Kidney (tissue), 14 donors: ENCODE results near the gene BZW2. TPM values are rescaled to one million over a fixed set of nuclear protein-coding genes. Genes with fewer than 3 reads are reported as not detected.

Experiments
- DNase-seq, 5 donors: peaks; one replicate each; pipeline ENCODE4 v3.0.0-alpha.2; 2013 to 2020
- FAIRE-seq: peaks from 2 replicates; lab custom pipeline; 2012; peaks lifted over from hg19 to GRCh38; lab: Jason Lieb, UNC
- H3K27ac ChIP-seq, 2 donors: one replicate each; pipeline ENCODE4 v1.7.0; 2013; ENCODE audit warnings: low read depth in 2 of 2, low read length in 2 of 2, inconsistent platforms in 1 of 2
- H3K27me3 ChIP-seq: one replicate; pipeline ENCODE4 v1.7.1; 2013; ENCODE audit warnings: low read length, inconsistent platforms; ENCODE audit not compliant: control insufficient read depth, insufficient read depth
- H3K36me3 ChIP-seq, 3 donors: one replicate each; pipeline versions ENCODE4 v1.7.0 to v1.7.1; 2013; ENCODE audit warnings: low read length in 3 of 3, control low read depth in 1 of 3, inconsistent platforms in 1 of 3; ENCODE audit not compliant: insufficient read depth in 3 of 3, control insufficient read depth in 2 of 3
- H3K4me1 ChIP-seq, 3 donors: one replicate each; pipeline versions ENCODE4 v1.7.0 to v1.7.1; 2013; ENCODE audit warnings: low read length in 3 of 3, inconsistent platforms in 1 of 3, low read depth in 1 of 3; ENCODE audit not compliant: control insufficient read depth in 2 of 3, insufficient read depth in 2 of 3
- H3K4me3 ChIP-seq, 3 donors: one replicate each; pipeline versions ENCODE4 v1.7.0 to v1.8.1; 2013; ENCODE audit warnings: low read length in 3 of 3, control low read depth in 1 of 3, inconsistent platforms in 1 of 3
- H3K9ac ChIP-seq, 3 donors: one replicate each; pipeline versions ENCODE4 v1.7.0 to v1.7.1; 2013; ENCODE audit warnings: low read length in 3 of 3, control low read depth in 1 of 3, inconsistent platforms in 1 of 3
- H3K9me3 ChIP-seq, 3 donors: one replicate each; pipeline versions ENCODE4 v1.7.0 to v1.7.1; 2013; ENCODE audit warnings: low read length in 3 of 3, control low read depth in 1 of 3, inconsistent platforms in 1 of 3; ENCODE audit not compliant: control insufficient read depth in 2 of 3, insufficient read depth in 1 of 3
- intact Hi-C: fragments of 100-400 bp; cut with DNase I; formaldehyde crosslinking; loops from one replicate; pipeline ENCODE4 v1.11.1; 2022
- polyA plus RNA-seq: library from polyadenylated mRNA; stranded (reverse); fragments of 350-450 nt; fragmentation: Illumina TruSeq; extraction: RNeasy Lipid Tissue Mini Kit (QIAGEN cat#74804); gene quantifications from one replicate; pipeline ENCODE4 v1.2.3, GENCODE V29; 2014; ENCODE audit warnings: low read depth, low replicate concordance; ENCODE audit not compliant: insufficient read depth
- total RNA-seq: library from RNA; stranded (reverse); fragmentation: NEBNext Ultra II Directional; extraction: Animal tissue kit (Norgen Biotek cat#: 25700); gene quantifications from one replicate; pipeline ENCODE4 v1.2.1, GENCODE V29; 2021
- TF ChIP-seq, protein P1 (sequence below): IDR thresholded peaks from 3 replicates; pipeline ENCODE4 v1.5.1; 2012; ENCODE audit warnings: mild to moderate bottlenecking, moderate library complexity, borderline replicate concordance; ENCODE audit not compliant: insufficient read depth; ENCODE audit errors: extremely low read depth
- donor health status: control.
- donor health status: control.
- donor health status: control.
- donor health status: control.
- donor health status: control.
- donor health status: DM: yes; HTN: yes; CAD: no.
- donor health status: Normal renal cell carcinoma (clear cell type).

The BZW2 gene
- total and polyA plus RNA-seq, 2 donors from 2014 or later, result 24.8 to 49.1 TPM

DNA sequence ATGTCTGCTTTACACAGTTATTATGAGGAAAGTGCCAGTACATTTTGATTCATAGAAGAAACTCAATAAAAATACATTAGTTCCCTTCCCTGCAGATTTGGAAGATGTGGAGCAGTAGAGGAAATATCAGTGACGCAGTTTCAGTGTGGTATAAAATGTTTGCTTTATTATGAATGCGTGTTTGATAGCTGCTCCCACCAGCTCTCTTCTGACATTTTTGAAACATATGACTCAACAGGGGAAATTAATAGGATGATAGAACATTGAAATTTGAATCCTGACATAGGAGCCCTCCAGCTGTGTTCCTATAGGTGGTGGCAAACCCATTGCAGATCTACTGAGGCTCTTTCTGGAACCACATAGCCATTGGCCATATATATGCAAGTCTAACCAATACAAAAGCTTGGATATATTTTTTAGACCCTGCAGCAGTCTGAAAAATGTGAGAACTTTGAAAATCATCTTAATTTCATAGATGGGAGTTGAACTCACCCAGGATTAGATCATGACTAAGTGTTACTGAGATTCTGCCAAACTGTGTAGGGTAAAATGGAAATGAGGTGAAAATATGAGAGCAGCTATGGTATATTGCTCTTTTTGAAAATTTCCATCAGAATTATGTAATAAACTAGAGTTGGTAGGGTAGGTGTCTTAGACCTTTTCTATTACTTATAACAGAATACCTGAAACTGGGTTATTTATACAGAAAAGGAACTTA lies 47.8 kb downstream of the BZW2 start:
- H3K27me3 ChIP-seq, result no peaks in the 10 kb centered on the region
- H3K9me3 ChIP-seq, result no peaks in the 10 kb centered on the region
- no peak overlapping the region for H3K4me3 ChIP-seq
- TF ChIP-seq, protein P1, sequence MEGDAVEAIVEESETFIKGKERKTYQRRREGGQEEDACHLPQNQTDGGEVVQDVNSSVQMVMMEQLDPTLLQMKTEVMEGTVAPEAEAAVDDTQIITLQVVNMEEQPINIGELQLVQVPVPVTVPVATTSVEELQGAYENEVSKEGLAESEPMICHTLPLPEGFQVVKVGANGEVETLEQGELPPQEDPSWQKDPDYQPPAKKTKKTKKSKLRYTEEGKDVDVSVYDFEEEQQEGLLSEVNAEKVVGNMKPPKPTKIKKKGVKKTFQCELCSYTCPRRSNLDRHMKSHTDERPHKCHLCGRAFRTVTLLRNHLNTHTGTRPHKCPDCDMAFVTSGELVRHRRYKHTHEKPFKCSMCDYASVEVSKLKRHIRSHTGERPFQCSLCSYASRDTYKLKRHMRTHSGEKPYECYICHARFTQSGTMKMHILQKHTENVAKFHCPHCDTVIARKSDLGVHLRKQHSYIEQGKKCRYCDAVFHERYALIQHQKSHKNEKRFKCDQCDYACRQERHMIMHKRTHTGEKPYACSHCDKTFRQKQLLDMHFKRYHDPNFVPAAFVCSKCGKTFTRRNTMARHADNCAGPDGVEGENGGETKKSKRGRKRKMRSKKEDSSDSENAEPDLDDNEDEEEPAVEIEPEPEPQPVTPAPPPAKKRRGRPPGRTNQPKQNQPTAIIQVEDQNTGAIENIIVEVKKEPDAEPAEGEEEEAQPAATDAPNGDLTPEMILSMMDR, result no peak
- peaks cover 0 to 4% (median 4%) of the 10 kb centered on the region in 3 donors for H3K36me3 ChIP-seq
- DNase-seq (no peak), FAIRE-seq (no peak)
- H3K27ac ChIP-seq, result no peak overlapping the region
- no peaks in the 10 kb centered on the region for H3K4me1 ChIP-seq
- no peak overlapping the region for H3K9ac ChIP-seq
- intact Hi-C loops, result loop anchor here (10.0 kb wide), 1 partner anchor 221 kb away; no protein-coding TSS in a partner anchor

DNA sequence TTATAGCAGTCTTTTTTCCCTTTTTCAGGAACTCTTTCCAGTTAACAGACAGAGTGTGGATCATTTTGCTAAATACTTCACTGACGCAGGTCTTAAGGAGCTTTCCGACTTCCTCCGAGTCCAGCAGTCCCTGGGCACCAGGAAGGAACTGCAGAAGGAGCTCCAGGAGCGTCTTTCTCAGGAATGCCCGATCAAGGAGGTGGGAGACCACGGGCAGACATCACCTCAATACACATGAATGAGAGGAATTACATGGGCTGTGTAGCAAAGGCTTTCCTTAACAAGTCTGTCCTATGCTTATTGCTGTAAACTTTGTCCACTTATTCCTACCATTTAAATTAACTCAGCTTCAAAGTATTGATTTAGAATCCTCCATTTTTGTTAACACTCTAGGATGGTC lies 48.8 kb downstream of the BZW2 start:
- TF ChIP-seq, protein P1, result no peak
- Histone ChIP-seq H3K36me3 (peaks cover 4 to 5% (median 5%) of the 10 kb centered on the region in 3 donors), H3K27me3 (no peaks in the 10 kb centered on the region), H3K27ac (no peak overlapping the region), H3K4me1 (no peaks in the 10 kb centered on the region), H3K4me3 (no peak overlapping the region), H3K9me3 (no peaks in the 10 kb centered on the region), H3K9ac (no peak overlapping the region)
- FAIRE-seq (no peak), DNase-seq (no peak)
- intact Hi-C loops, result loop anchor here (10.0 kb wide), 1 partner anchor 220 kb away; no protein-coding TSS in a partner anchor

DNA sequence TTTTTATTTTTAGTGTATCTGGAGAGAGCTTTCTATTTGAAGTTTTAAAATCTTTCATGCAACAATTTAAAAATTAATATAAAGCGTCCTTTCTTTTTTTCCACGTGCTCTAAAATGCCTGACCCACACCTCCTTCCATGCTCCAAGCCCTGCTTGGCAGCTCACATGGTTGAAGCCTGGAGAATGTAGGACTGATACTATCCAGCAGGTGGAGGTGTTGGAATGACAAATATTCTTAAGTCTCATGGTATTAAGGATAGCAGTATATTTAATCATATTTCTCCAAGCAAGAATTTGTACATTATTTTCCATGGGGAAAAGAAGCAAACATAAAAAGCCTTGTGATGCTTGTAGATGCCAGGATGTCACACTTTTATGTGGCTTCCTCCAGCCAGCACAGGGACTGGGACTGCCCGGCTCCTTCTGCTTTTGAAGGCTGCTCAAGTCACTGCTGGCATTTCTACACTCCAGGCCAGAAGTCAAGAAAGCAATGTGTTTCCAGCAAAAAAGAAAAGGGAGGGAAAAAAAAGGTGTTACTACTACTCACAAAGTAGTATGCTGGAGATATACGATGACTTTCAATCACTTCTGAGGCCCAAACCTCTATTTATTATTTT lies 49.7 kb downstream of the BZW2 start:
- TF ChIP-seq, protein P1, result peak; percentile 39
- H3K27me3 ChIP-seq, result no peaks in the 10 kb centered on the region
- H3K4me1 ChIP-seq, result no peaks in the 10 kb centered on the region
- DNase-seq, result peak in 2 of 5 donors; percentile 60 to 70
- H3K36me3 ChIP-seq, result peaks cover 4 to 6% (median 5%) of the 10 kb centered on the region in 3 donors
- intact Hi-C loops, result loop anchor here (10.0 kb wide), 1 partner anchor 219 kb away; no protein-coding TSS in a partner anchor
- H3K4me3 ChIP-seq, result no peak overlapping the region
- no peaks in the 10 kb centered on the region for H3K9me3 ChIP-seq
- FAIRE-seq, result no peak
- H3K27ac ChIP-seq, result no peak overlapping the region
- H3K9ac ChIP-seq, result no peak overlapping the region
